HG03064 (cell line): ENCODE data around the gene ZNF440.

Experiments
- ATAC-seq: cut with Tn5 transposase; IDR thresholded peaks from one replicate; pipeline ENCODE4 v1.9.1; 2021; ENCODE audit warnings: low read depth; ENCODE audit not compliant: unreplicated experiment

Gene ZNF440

GRCh38 chr19:11880598-11880997 lies 66.5 kb downstream of the ZNF440 start:
- no peak for ATAC-seq

- ATAC-seq, result no peak
These were observed 67.2 kb downstream of the ZNF440 start for GRCh38 chr19:11881151-11881800.

- no peak for ATAC-seq
These were observed 68.5 kb downstream of the ZNF440 start for GRCh38 chr19:11882606-11883005.
